AG04450 (cell line): ENCODE data around the gene LRP1. TPM values are rescaled to one million over a fixed set of nuclear protein-coding genes. Genes with fewer than 3 reads are reported as not detected.

ENCODE experiments used
- CTCF ChIA-PET: fragments of 300-600, 350-600 bp; formaldehyde crosslinking; extraction: SDS; loops from one replicate; lab custom pipeline; 2022; ENCODE audit warnings: antibody characterized with exemption, inconsistent platforms; lab: Charles Lee
- POLR2A ChIA-PET: fragments of 350-600 bp; formaldehyde crosslinking; extraction: SDS; loops from one replicate; lab custom pipeline; 2021; ENCODE audit warnings: antibody characterized with exemption, inconsistent platforms; lab: Yijun Ruan, JAX
- DNase-seq: peaks from one replicate; pipeline ENCODE4 v3.0.0-alpha.2; 2011; ENCODE audit warnings: low read depth, low spot score
- H3K27ac ChIP-seq: one replicate; pipeline ENCODE4 v1.5.1; 2012; ENCODE audit warnings: low read depth, low read length, control low read depth
- H3K27me3 ChIP-seq: one replicate; pipeline ENCODE4 v1.6.0; 2012; ENCODE audit warnings: low read length; ENCODE audit not compliant: control insufficient read depth, insufficient read depth
- H3K4me3 ChIP-seq: 2 replicates; pipeline ENCODE4 v1.5.1; 2011; ENCODE audit warnings: mild to moderate bottlenecking, low read depth, low read length, control low read depth
- H3K9me3 ChIP-seq: 2 replicates; pipeline ENCODE4 v1.5.1; 2012; ENCODE audit warnings: low read length; ENCODE audit not compliant: control insufficient read depth, insufficient read depth
- CTCF ChIP-seq: IDR thresholded peaks from 2 replicates; pipeline ENCODE4 v1.5.1; 2011; ENCODE audit warnings: low read depth, low read length, control low read depth, inconsistent platforms
- polyA plus RNA-seq: library from polyadenylated mRNA; depleted of rRNA; stranded (reverse); fragments of >200 nt; gene quantifications from 2 replicates; pipeline ENCODE4 v1.2.3, GENCODE V29; 2011

LRP1 gene
- polyA plus RNA-seq, 1 experiment = 49.9 TPM

GRCh38 chr12:57214398-57214781, 86.1 kb downstream of the LRP1 start:
- POLR2A ChIA-PET = interaction anchor here (0.5 to 4.7 kb wide), 5 partner anchors 16 to 25 kb away, joined by 3 to 24 read pairs (median 3); partner anchors contain the start of gene SHMT2
- no peaks in the 10 kb centered on the region; the same call in 1 of the 2 replicates for H3K9me3 ChIP-seq
- DNase-seq = peak; percentile 21
- peaks cover 35% of the 10 kb centered on the region for H3K27me3 ChIP-seq
- no peak overlapping the region for H3K27ac ChIP-seq
- CTCF ChIA-PET = interaction anchor here (0.6 to 7.0 kb wide), 26 partner anchors 9 to 249 kb away, joined by 3 to 161 read pairs (median 4); partner anchors contain the start of genes GLI1, INHBE and SHMT2
- no peak overlapping the region for H3K4me3 ChIP-seq
- peak; percentile 79 for TF ChIP-seq CTCF

DNA sequence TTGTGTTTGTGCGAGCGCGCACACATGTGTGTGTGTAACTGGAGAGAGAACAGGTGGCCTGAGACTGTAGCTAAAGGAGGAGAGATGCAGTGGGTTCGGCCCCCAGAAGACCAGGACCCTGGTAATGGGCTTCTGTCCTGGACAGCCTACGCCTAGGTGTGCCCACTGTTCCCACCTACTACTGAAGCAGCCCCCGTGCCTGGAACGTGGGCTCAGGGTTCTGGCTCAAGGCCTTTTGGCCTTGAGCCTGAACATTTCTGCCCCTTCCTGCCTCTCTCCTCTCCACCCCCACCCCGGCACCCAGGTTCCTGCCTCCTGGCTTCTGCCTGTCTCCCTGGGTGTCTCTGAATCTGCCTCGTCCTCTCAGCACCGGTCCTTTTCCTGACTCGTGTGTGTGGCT, 86.8 kb downstream of the LRP1 start:
- Histone ChIP-seq H3K27me3 (peaks cover 41% of the 10 kb centered on the region), H3K9me3 (no peaks in the 10 kb centered on the region; the same call in 1 of the 2 replicates), H3K4me3 (no peak overlapping the region), H3K27ac (no peak overlapping the region)
- no peak for TF ChIP-seq CTCF
- ChIA-PET POLR2A (interaction anchor here (1.8 to 4.7 kb wide), 2 partner anchors 15 to 24 kb away, joined by 4 to 24 read pairs; partner anchors contain the start of gene SHMT2), CTCF (interaction anchor here (1.4 to 7.0 kb wide), 6 partner anchors 9 to 241 kb away, joined by 4 to 161 read pairs (median 22); partner anchors contain the start of genes INHBE and SHMT2)
- DNase-seq = no peak

GRCh38 chr12:57215668-57216013, 87.4 kb downstream of the LRP1 start:
- TF ChIP-seq CTCF = no peak
- POLR2A ChIA-PET = interaction anchor here (0.7 to 4.7 kb wide), 4 partner anchors 11 to 26 kb away, joined by 3 to 24 read pairs (median 4); partner anchors contain the start of gene SHMT2
- CTCF ChIA-PET = interaction anchor here (7.0 kb wide), 1 partner anchor 25 kb away, joined by 161 read pairs; a partner anchor contains a TSS
- H3K4me3 ChIP-seq = peak overlapping the region; percentile 17; the same call in 1 of the 2 replicates
- H3K9me3 ChIP-seq = no peaks in the 10 kb centered on the region; the same call in 1 of the 2 replicates
- peaks cover 43% of the 10 kb centered on the region for H3K27me3 ChIP-seq
- DNase-seq = no peak
- no peak overlapping the region for H3K27ac ChIP-seq

GRCh38 chr12:57216014-57216911, 88.0 kb downstream of the LRP1 start, which contains the start of gene NXPH4:
NXPH4 (plus strand) TSS chr12:57216794; CDS start chr12:57216970, 176 bp downstream.
- no peak for DNase-seq
- ChIA-PET CTCF (interaction anchor here (7.0 kb wide), 1 partner anchor 25 kb away, joined by 161 read pairs; a partner anchor contains a TSS), POLR2A (interaction anchor here (0.7 to 4.7 kb wide), 4 partner anchors 10 to 26 kb away, joined by 3 to 24 read pairs (median 4); partner anchors contain the start of gene SHMT2)
- peaks cover 50% of the 10 kb centered on the region for H3K27me3 ChIP-seq
- no peaks in the 10 kb centered on the region; the same call in 1 of the 2 replicates for H3K9me3 ChIP-seq
- H3K27ac ChIP-seq = no peak within 1 kb of the TSS
- TF ChIP-seq CTCF = no peak
- peak within 1 kb of the TSS; percentile 61 for H3K4me3 ChIP-seq
